OCI-LY7 (cell line): ENCODE data around the gene RSU1. TPM values are rescaled to one million over a fixed set of nuclear protein-coding genes. Genes with fewer than 3 reads are reported as not detected.

ENCODE experiments used
- BruUV-seq: library from RNA; stranded (reverse); fragments of 400-500 nt; replicated peaks from 2 replicates; lab custom pipeline; 2021; lab: Mats Ljungman, UMichigan
- CTCF ChIA-PET: fragments of 300-600 bp; sonication (Branson Sonifier 250); formaldehyde crosslinking; loops from one replicate; lab custom pipeline; 2022; ENCODE audit warnings: antibody characterized with exemption; ENCODE audit not compliant: unreplicated experiment; lab: Charles Lee
- POLR2A ChIA-PET: fragments of 300-600 bp; sonication (Branson Sonifier 250); formaldehyde crosslinking; loops from one replicate; lab custom pipeline; 2022; ENCODE audit warnings: antibody characterized with exemption; lab: Charles Lee
- DNase-seq: peaks from one replicate; pipeline ENCODE4 v3.0.0-alpha.2; 2015; ENCODE audit warnings: low spot score
- H2AFZ ChIP-seq: fragments of 200-600 bp; sonication (generic), shearing (Covaris generic); 2 replicates; pipeline ENCODE4 v1.6.1; 2014; ENCODE audit warnings: mild to moderate bottlenecking, antibody characterized with exemption, low read length, moderate library complexity
- H3K27ac ChIP-seq: fragments of 200-600 bp; sonication (generic); 2 replicates; pipeline ENCODE4 v1.5.1; 2014; ENCODE audit warnings: mixed run types, low read depth, mild to moderate bottlenecking, moderate library complexity, low read length, inconsistent platforms; ENCODE audit not compliant: poor library complexity, severe bottlenecking
- H3K36me3 ChIP-seq: fragments of 200-600 bp; sonication (generic); 2 replicates; pipeline ENCODE4 v1.6.1; 2014; ENCODE audit warnings: mild to moderate bottlenecking, antibody characterized with exemption, low read length, moderate library complexity, mixed read lengths; ENCODE audit not compliant: insufficient read depth
- H3K4me1 ChIP-seq: fragments of 200-600 bp; sonication (generic); 2 replicates; pipeline ENCODE4 v1.5.1; 2014; ENCODE audit warnings: mild to moderate bottlenecking, low read length; ENCODE audit not compliant: insufficient read depth, poor library complexity, severe bottlenecking
- H3K4me2 ChIP-seq: fragments of 200-600 bp; sonication (generic); 2 replicates; pipeline ENCODE4 v1.6.1; 2014; ENCODE audit warnings: mild to moderate bottlenecking, low read length
- H3K4me3 ChIP-seq: fragments of 200-600 bp; sonication (generic); 2 replicates; pipeline ENCODE4 v1.5.1; 2014; ENCODE audit warnings: mild to moderate bottlenecking, low read depth, low read length; ENCODE audit not compliant: poor library complexity, severe bottlenecking
- H3K79me2 ChIP-seq: fragments of 200-600 bp; sonication (generic); 2 replicates; pipeline ENCODE4 v1.6.1; 2016; ENCODE audit warnings: low read depth, mild to moderate bottlenecking, low read length, moderate library complexity, mixed read lengths; ENCODE audit not compliant: insufficient read depth
- H3K9me2 ChIP-seq: fragments of 200-600 bp; sonication (generic); 2 replicates; pipeline ENCODE4 v1.6.1; 2016; ENCODE audit warnings: mild to moderate bottlenecking, low read length, mixed read lengths; ENCODE audit not compliant: insufficient read depth
- H3K9me3 ChIP-seq: fragments of 200-600 bp; sonication (generic); 2 replicates; pipeline ENCODE4 v1.6.1; 2014; ENCODE audit warnings: mild to moderate bottlenecking, mixed run types, low read length, mixed read lengths
- H4K20me1 ChIP-seq: fragments of 200-600 bp; sonication (generic); 2 replicates; pipeline ENCODE4 v1.6.1; 2014; ENCODE audit warnings: mild to moderate bottlenecking, antibody characterized with exemption, low read length, moderate library complexity, mixed read lengths; ENCODE audit not compliant: insufficient read depth
- EZH2phosphoT487 ChIP-seq: fragments of 200-600 bp; sonication (generic); IDR thresholded peaks from 2 replicates; pipeline ENCODE4 v1.6.1; 2018; ENCODE audit warnings: low read depth, borderline replicate concordance, mild to moderate bottlenecking, mixed run types, antibody characterized with exemption, low read length, moderate library complexity, mixed read lengths
- intact Hi-C: fragments of 100-400 bp; cut with micrococcal nuclease; formaldehyde crosslinking; loops from one replicate; pipeline ENCODE4 v1.10.0; 2022; ENCODE audit not compliant: unreplicated experiment
- total RNA-seq, 2 experiments: library from RNA; depleted of rRNA in 1 of 2; stranded (reverse); fragments of >200 nt in 1 of 2; shearing (Covaris generic) in 1 of 2; gene quantifications; 2 replicates each; pipeline ENCODE4 v1.2.3, GENCODE V29; 2014 to 2022
- TF ChIP-seq, protein P1 (sequence below): fragments of 200-600 bp; sonication (generic); conservative IDR thresholded peaks from 2 replicates; pipeline ENCODE4 v1.5.1; 2014; ENCODE audit warnings: mild to moderate bottlenecking, antibody characterized with exemption, low read length, moderate library complexity, mixed read lengths

The RSU1 gene
- total RNA-seq, 2 experiments from 2014 or later: 25.3 to 31.1 TPM

DNA sequence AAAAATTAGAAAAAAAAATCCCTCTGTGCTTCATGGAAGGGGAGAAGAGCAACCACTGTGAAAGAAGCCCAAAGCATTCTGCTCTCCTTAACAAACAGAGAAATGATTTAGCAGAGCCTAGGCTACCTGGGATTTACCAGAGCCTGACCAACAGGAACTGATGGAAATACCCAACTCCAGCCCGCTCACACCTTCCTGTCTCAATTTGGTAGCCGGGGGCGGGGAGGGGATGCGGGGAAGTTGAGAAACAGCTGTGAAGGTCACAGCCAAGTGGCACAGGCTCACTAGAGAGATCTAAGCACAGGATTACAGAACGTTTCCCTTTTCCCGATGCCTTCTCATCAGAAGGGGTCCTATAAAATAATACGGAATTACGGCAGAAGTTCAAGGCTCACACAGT is 17.6 kb downstream of the RSU1 start:
- Histone ChIP-seq H3K9me3 (no peaks in the 10 kb centered on the region), H3K4me2 (no peak overlapping the region), H3K36me3 (no peaks in the 10 kb centered on the region), H3K9me2 (no peaks in the 10 kb centered on the region), H3K79me2 (no peaks in the 10 kb centered on the region; the same call in 1 of the 2 replicates), H2AFZ (no peak overlapping the region), H3K4me3 (no peak overlapping the region), H3K27ac (no peak overlapping the region), H3K4me1 (no peaks in the 10 kb centered on the region), H4K20me1 (0 out of 2 replicates have a peak, but pooled peaks cover 5% of the 10 kb centered on the region)
- no peak for DNase-seq
- no TSS peak for BruUV-seq
- TF ChIP-seq, protein P1, sequence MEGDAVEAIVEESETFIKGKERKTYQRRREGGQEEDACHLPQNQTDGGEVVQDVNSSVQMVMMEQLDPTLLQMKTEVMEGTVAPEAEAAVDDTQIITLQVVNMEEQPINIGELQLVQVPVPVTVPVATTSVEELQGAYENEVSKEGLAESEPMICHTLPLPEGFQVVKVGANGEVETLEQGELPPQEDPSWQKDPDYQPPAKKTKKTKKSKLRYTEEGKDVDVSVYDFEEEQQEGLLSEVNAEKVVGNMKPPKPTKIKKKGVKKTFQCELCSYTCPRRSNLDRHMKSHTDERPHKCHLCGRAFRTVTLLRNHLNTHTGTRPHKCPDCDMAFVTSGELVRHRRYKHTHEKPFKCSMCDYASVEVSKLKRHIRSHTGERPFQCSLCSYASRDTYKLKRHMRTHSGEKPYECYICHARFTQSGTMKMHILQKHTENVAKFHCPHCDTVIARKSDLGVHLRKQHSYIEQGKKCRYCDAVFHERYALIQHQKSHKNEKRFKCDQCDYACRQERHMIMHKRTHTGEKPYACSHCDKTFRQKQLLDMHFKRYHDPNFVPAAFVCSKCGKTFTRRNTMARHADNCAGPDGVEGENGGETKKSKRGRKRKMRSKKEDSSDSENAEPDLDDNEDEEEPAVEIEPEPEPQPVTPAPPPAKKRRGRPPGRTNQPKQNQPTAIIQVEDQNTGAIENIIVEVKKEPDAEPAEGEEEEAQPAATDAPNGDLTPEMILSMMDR: no peak
- CTCF ChIA-PET: no interaction called here
- POLR2A ChIA-PET: no interaction called here
- intact Hi-C loops: no loop called here

DNA sequence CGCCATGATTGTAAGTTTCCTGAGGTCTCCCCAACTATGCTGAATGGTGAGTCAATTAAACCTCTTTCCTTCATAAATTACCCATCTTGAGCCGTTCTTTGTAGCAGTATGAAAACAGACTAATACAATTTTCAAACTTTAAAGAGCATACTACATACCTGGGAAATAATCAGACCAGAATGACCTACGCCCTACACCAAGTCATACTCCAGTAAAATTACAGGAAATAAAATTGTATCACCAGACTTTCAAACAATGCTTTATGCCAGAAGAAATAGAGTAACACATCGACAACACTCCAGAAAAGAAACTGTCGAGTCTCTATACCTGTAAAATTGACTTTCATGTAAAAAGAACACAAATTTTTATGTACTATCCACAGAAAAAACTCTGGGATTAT is 18.7 kb downstream of the RSU1 start:
- Histone ChIP-seq H3K9me2 (no peaks in the 10 kb centered on the region), H3K27ac (no peak overlapping the region), H3K4me2 (no peak overlapping the region), H3K79me2 (no peaks in the 10 kb centered on the region; the same call in 1 of the 2 replicates), H4K20me1 (0 out of 2 replicates have a peak, but pooled peaks cover 4% of the 10 kb centered on the region), H3K4me3 (no peak overlapping the region), H2AFZ (no peak overlapping the region), H3K9me3 (no peaks in the 10 kb centered on the region), H3K36me3 (no peaks in the 10 kb centered on the region), H3K4me1 (no peaks in the 10 kb centered on the region)
- no peak for TF ChIP-seq EZH2phosphoT487
- TF ChIP-seq, protein P1: no peak
- intact Hi-C loops: no loop called here
- ChIA-PET POLR2A (no interaction called here), CTCF (no interaction called here)
- no peak for DNase-seq
- BruUV-seq: no TSS peak

DNA sequence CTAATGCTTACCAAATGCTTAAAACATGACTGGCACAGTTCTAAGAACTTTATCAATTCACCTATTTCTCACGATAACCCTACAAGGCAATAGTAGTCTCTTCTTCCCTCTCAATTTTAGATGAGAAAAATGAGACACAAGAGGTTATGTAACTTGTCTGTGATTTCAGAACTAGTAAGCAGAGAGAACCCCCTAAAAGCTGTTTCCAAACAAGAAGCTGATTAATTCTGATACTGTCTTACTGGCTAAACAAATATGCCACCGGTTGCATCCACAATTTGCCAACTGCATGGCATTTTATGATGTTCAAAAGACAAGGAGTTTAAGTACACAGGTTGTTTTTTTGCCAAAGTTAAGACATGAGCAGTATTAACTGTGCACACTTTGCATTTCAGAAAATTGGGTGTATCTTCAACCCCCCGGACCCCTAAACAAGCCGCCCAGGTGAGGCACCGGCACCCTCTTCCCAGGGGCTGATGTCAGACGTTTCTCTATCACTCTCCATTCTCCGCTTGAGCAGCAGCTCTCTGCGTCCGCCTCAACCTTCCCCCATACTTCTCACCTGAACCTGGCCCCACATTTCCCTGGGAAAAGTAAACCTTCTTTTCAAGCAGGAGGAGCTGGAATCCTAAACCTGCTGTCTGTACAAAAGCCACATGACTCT is 21.7 kb downstream of the RSU1 start:
- Histone ChIP-seq H2AFZ (no peak overlapping the region), H3K79me2 (no peaks in the 10 kb centered on the region), H3K9me2 (no peaks in the 10 kb centered on the region), H3K36me3 (no peaks in the 10 kb centered on the region), H3K4me2 (no peak overlapping the region), H3K4me1 (no peaks in the 10 kb centered on the region), H3K9me3 (no peaks in the 10 kb centered on the region), H3K4me3 (no peak overlapping the region), H3K27ac (no peak overlapping the region), H4K20me1 (no peaks in the 10 kb centered on the region)
- DNase-seq: no peak
- BruUV-seq: no TSS peak
- intact Hi-C loops: no loop called here
- no peak for TF ChIP-seq EZH2phosphoT487
- TF ChIP-seq, protein P1: no peak
- ChIA-PET CTCF (no interaction called here), POLR2A (interaction anchor here (0.8 to 1.4 kb wide), 3 partner anchors 10 to 32 kb away, joined by 3 to 4 read pairs (median 3); partner anchors contain the start of gene RSU1)
